ENCODE results near the gene IFI6. TPM values are rescaled to one million over a fixed set of nuclear protein-coding genes. Genes with fewer than 3 reads are reported as not detected.

Gene IFI6
- total and polyA plus RNA-seq, 2 experiments from 2014 or later = 31.9 to 50.2 TPM

- Histone ChIP-seq H3K9me2 (ENCODE audit: insufficient read depth) (no peaks in the 10 kb centered on the region), H3K9me3 (ENCODE audit: low read depth) (no peaks in the 10 kb centered on the region), H4K20me1 (ENCODE audit: insufficient read depth) (no peaks in the 10 kb centered on the region), H3F3A (ENCODE audit: insufficient read depth) (no peaks in the 10 kb centered on the region), H2AFZ (no peak overlapping the region), H3K79me2 (ENCODE audit: insufficient read depth) (no peaks in the 10 kb centered on the region), H3K27me3 (replicated peaks; ENCODE audit: insufficient read depth) (no peaks in the 10 kb centered on the region), H3K36me3 (ENCODE audit: low read depth) (no peaks in the 10 kb centered on the region), H3K9ac (no peak overlapping the region), H3K4me2 (ENCODE audit: unreplicated experiment) (no peak overlapping the region), H3K4me3 (no peak overlapping the region), H3K27ac (no peak overlapping the region), H3K4me1 (ENCODE audit: insufficient read depth) (no peaks in the 10 kb centered on the region)
- no peak for DNase-seq
- WGBS, 2 experiments (ENCODE audit: low coverage in 1 of 2, low lambda C conversion rate in 2 of 2, missing lambda C conversion rate in 2 of 2) = 85 to 87% methylated on average over 5 of the region's 5 CpGs
- in situ Hi-C loops (cut with MboI) = no loop called here
- no peak for TF ChIP-seq EZH2phosphoT487 (IDR thresholded peaks at IDR 0.05; ENCODE audit: insufficient read depth, low read depth)
- no peak for TF ChIP-seq EZH2 (IDR thresholded peaks at IDR 0.05; ENCODE audit: insufficient read depth, poor library complexity, severe bottlenecking)
These were observed 44.9 kb downstream of the IFI6 start for GRCh38 chr1:27627061-27627460.

GRCh38 chr1:27626031-27626935 lies 45.7 kb downstream of the IFI6 start:
- Histone ChIP-seq H2AFZ (no peak overlapping the region), H3K9me3 (ENCODE audit: low read depth) (no peaks in the 10 kb centered on the region)
- TF ChIP-seq EZH2 (IDR thresholded peaks at IDR 0.05; ENCODE audit: insufficient read depth, poor library complexity, severe bottlenecking) = no peak
- TF ChIP-seq EZH2phosphoT487 (IDR thresholded peaks at IDR 0.05; ENCODE audit: insufficient read depth, low read depth) = no peak

GRCh38 chr1:27624467-27625178 lies 47.4 kb downstream of the IFI6 start:
- no peak for TF ChIP-seq EZH2phosphoT487 (IDR thresholded peaks at IDR 0.05; ENCODE audit: insufficient read depth, low read depth)
- no peak for TF ChIP-seq EZH2 (IDR thresholded peaks at IDR 0.05; ENCODE audit: insufficient read depth, poor library complexity, severe bottlenecking)
- no peaks in the 10 kb centered on the region for H3K36me3 ChIP-seq (ENCODE audit: low read depth)
- H3K4me2 ChIP-seq (ENCODE audit: unreplicated experiment) = no peak overlapping the region
- in situ Hi-C loops (cut with MboI) = loop anchor here (25.0 kb wide), 2 partner anchors 212 to 512 kb away; no protein-coding TSS in a partner anchor
- no peak for DNase-seq
- no peak overlapping the region for H2AFZ ChIP-seq
- H3K79me2 ChIP-seq (ENCODE audit: insufficient read depth) = no peaks in the 10 kb centered on the region
- no peak overlapping the region for H3K4me3 ChIP-seq
- H3F3A ChIP-seq (ENCODE audit: insufficient read depth) = no peaks in the 10 kb centered on the region
- no peak overlapping the region for H3K9ac ChIP-seq
- H3K9me3 ChIP-seq (ENCODE audit: low read depth) = no peaks in the 10 kb centered on the region
- no peaks in the 10 kb centered on the region for H3K9me2 ChIP-seq (ENCODE audit: insufficient read depth)
- no peak overlapping the region for H3K27ac ChIP-seq
- no peaks in the 10 kb centered on the region for H3K4me1 ChIP-seq (ENCODE audit: insufficient read depth)
- no peaks in the 10 kb centered on the region for H4K20me1 ChIP-seq (ENCODE audit: insufficient read depth)
- H3K27me3 ChIP-seq (replicated peaks; ENCODE audit: insufficient read depth) = no peaks in the 10 kb centered on the region
- WGBS, 2 experiments (ENCODE audit: low coverage in 1 of 2, low lambda C conversion rate in 2 of 2, missing lambda C conversion rate in 2 of 2) = 65 to 72% methylated on average over 7 of the region's 7 CpGs

More at GRCh38 chr1:27626031-27626935, 45.7 kb downstream of the IFI6 start:
- Histone ChIP-seq H3K27ac (no peak overlapping the region), H3K4me1 (ENCODE audit: insufficient read depth) (no peaks in the 10 kb centered on the region), H3K79me2 (ENCODE audit: insufficient read depth) (no peaks in the 10 kb centered on the region), H3K27me3 (replicated peaks; ENCODE audit: insufficient read depth) (no peaks in the 10 kb centered on the region), H3K36me3 (ENCODE audit: low read depth) (no peaks in the 10 kb centered on the region), H3K9me2 (ENCODE audit: insufficient read depth) (no peaks in the 10 kb centered on the region), H3F3A (ENCODE audit: insufficient read depth) (no peaks in the 10 kb centered on the region), H3K4me3 (no peak overlapping the region), H4K20me1 (ENCODE audit: insufficient read depth) (no peaks in the 10 kb centered on the region), H3K4me2 (ENCODE audit: unreplicated experiment) (no peak overlapping the region), H3K9ac (no peak overlapping the region)
- in situ Hi-C loops (cut with MboI) = no loop called here
- WGBS, 2 experiments (ENCODE audit: low coverage in 1 of 2, low lambda C conversion rate in 2 of 2, missing lambda C conversion rate in 2 of 2) = 82 to 85% methylated on average over 10 to 11 of the region's 11 CpGs
- no peak for DNase-seq

- no peak overlapping the region for H3K4me2 ChIP-seq (ENCODE audit: unreplicated experiment)
- no peaks in the 10 kb centered on the region for H3K36me3 ChIP-seq (ENCODE audit: low read depth)
- H4K20me1 ChIP-seq (ENCODE audit: insufficient read depth) = no peaks in the 10 kb centered on the region
- no peak overlapping the region for H3K9ac ChIP-seq
- H2AFZ ChIP-seq = no peak overlapping the region
- in situ Hi-C loops (cut with MboI) = loop anchor here (25.0 kb wide), 2 partner anchors 211 to 511 kb away; no protein-coding TSS in a partner anchor
- TF ChIP-seq EZH2phosphoT487 (IDR thresholded peaks at IDR 0.05; ENCODE audit: insufficient read depth, low read depth) = no peak
- no peaks in the 10 kb centered on the region for H3K9me3 ChIP-seq (ENCODE audit: low read depth)
- no peaks in the 10 kb centered on the region for H3K79me2 ChIP-seq (ENCODE audit: insufficient read depth)
- no peak for DNase-seq
- no peaks in the 10 kb centered on the region for H3F3A ChIP-seq (ENCODE audit: insufficient read depth)
- H3K27me3 ChIP-seq (replicated peaks; ENCODE audit: insufficient read depth) = no peaks in the 10 kb centered on the region
- H3K9me2 ChIP-seq (ENCODE audit: insufficient read depth) = no peaks in the 10 kb centered on the region
- 86% methylated on average over 13 of the region's 13 CpGs for WGBS, 2 experiments (ENCODE audit: low coverage in 1 of 2, low lambda C conversion rate in 2 of 2, missing lambda C conversion rate in 2 of 2)
- H3K27ac ChIP-seq = no peak overlapping the region
- H3K4me1 ChIP-seq (ENCODE audit: insufficient read depth) = no peaks in the 10 kb centered on the region
- no peak overlapping the region for H3K4me3 ChIP-seq
These were observed 48.4 kb downstream of the IFI6 start for GRCh38 chr1:27623327-27624212.
